Omental fat pad (tissue), 4 donors: Measurements from ENCODE around the gene AIPL1. TPM values are rescaled to one million over a fixed set of nuclear protein-coding genes. Genes with fewer than 3 reads are reported as not detected.

Source experiments
- ATAC-seq: fragments of 150-250 bp; one replicate; pipeline ENCODE4 v1.9.1; 2016; ENCODE audit warnings: mild to moderate bottlenecking, moderate library complexity; ENCODE audit not compliant: low FRiP score
- DNase-seq: peaks from one replicate; pipeline ENCODE4 v3.0.0-alpha.2; 2019; ENCODE audit warnings: low spot score
- CTCF ChIP-seq, 3 donors: fragments of 450-650 bp; IDR thresholded peaks; one replicate each; pipeline ENCODE4 v1.5.1; 2016 to 2017; ENCODE audit warnings: antibody characterized with exemption in 3 of 3, mild to moderate bottlenecking in 3 of 3, moderate library complexity in 2 of 3
- total RNA-seq, 4 donors: library from RNA; depleted of rRNA; stranded (reverse); fragments of >200 nt; gene quantifications; one replicate each; pipeline ENCODE4 v1.1.0, GENCODE V29; 2016

The AIPL1 gene
- total RNA-seq, 4 donors from 2014 or later = not detected

DNA sequence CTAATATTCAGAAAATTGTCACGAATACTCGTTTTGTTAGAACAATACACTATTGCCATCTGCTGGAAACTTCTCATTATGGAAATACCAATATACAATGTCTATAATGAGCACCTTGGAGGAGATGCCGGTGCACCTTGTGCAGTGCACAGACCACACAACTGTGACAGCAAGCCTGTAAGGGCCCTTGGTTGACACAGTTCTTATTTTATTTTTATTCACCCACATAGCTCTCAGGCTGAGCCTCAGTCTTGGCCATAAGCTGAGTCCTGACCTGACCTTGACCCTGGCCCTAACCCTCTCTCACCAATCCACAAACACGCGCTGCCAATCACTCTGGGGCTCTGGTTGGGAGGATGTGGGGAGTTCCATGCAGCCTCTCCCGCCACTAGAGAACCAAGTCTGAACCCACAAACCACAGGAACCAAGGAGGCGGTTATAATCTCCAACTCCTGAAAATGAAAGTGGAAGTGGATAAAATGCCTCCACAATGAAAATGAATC, 7.6 kb downstream of the AIPL1 start:
- no peak for TF ChIP-seq CTCF (IDR thresholded peaks at IDR 0.05)
- no peak for ATAC-seq
- DNase-seq = no peak

- ATAC-seq = no peak
- TF ChIP-seq CTCF (IDR thresholded peaks at IDR 0.05) = no peak
- DNase-seq = no peak
These were observed 8.4 kb downstream of the AIPL1 start for GRCh38 chr17:6426356-6427101.

DNA sequence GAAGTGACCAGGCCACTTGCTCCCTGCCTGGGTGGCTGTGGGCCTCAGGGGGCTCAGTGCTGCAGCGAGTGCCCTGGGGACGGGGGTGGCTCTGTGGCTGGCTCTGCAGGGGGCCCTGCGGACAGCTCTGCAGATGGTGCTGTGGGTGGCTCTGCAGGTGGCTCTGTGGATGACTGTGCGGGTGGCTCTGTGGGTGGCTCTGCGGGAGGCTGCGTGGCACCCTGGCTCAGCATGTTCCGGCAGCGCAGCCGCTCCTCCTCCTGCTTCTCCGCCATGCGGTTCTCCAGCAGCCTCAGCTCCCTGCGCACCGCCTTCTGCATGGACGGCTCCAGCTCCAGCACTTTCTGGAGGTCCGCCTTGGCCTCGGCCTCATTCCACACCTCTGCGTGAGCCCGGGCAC, 9.5 kb downstream of the AIPL1 start:
- DNase-seq (no peak), ATAC-seq (no peak)
- no peak for TF ChIP-seq CTCF (IDR thresholded peaks at IDR 0.05)

DNA sequence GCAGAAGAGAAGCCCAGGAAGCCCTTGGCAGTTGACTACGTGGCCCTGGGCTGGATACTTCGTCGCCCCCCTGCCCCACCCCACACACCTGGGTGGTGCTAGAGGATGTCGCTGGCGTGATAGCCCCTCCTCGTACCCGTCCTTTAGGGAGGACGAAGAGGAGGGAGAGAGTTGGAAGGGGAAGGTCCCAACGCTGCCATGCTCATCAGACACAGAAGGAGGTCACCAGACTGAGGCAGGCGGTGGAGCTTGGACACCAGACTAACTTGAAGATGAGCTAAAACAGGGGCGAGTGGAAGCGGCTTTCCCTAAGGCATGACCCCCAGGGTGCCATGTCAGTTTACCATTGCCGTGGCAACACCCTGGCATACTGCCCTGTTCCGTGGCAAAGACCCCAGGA, 11.0 kb downstream of the AIPL1 start:
- no peak for ATAC-seq
- TF ChIP-seq CTCF (IDR thresholded peaks at IDR 0.05) = no peak
- DNase-seq = no peak

DNA sequence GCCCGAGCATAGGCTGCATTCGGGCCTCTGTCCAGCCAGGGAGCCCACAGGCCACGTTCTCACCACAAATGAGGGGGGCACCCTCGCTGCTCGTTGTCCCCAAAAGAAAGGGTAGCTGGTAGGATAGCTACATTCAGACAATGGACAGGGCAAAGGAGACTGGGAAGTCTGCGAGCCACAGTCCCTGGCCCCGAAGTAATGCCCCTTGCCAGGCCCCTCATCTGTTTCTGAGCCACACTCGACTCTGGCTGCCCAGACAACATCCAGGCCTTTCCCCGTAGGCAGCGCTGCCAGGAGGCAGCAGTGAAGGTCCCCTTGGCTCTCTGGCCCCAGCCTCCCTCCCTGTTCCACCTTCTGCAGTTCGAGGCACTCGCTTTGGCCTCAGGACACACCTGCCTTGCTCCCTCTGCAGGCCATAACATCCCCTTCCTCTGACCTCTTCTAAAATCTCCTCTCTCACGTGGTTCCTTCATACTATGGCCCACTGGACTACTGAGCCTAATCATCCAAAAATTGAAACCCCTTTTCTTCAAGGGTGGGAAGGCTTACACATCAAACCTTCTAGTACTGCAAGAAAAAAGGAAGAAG, 12.2 kb downstream of the AIPL1 start:
- TF ChIP-seq CTCF (IDR thresholded peaks at IDR 0.05) = no peak
- DNase-seq (no peak), ATAC-seq (no peak)

DNA sequence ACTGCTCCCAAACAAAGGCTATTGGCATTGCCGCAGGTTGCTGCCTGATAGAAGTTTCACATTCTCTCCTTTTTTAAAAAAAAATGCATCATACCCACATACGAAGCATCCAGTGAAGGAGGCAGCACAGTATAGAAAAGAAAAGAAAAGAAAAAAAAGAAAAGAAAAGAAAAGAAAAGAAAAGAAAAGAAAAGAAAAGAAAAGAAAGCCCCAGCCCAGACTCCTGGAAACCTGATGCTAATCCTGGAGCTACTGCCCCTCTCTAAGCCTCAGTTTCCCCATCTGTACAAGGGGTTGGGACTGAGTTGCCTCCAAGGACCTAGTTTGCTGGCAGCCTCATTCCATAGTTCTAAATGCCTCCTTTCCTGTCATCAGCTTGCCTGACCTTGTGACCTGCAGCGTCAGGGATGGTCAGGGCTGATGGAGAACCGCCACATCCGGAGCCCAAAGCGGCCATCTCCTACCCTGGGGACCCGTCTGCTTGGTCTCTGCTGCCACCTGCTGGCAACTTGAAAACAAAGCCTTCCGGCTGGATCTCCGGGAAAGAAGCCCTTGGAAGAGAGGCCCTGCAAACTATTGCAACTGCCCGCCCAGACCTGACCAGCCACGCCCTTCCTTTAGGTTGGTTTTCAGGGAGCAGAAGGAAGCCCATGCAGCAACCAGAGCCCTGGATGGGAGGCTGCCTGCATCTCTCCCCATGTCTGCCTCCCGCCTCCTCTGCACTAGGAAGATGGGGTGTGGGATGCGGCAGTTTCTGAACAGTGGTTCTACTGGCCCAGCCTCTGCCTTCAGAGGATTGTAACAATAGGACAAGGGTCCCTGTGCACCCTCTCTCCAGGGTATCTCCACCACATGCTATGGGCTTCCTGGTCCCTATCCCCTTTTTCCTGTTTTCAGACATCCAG, 13.0 kb downstream of the AIPL1 start:
- DNase-seq = peak; percentile 50
- ATAC-seq = peak; percentile 41
- peak in 1 of 3 donors; percentile 34 for TF ChIP-seq CTCF (IDR thresholded peaks at IDR 0.05)
